Natural killer cell treated with Interleukin-12 subunit alpha and Interleukin-12 subunit beta and Interleukin-15 and Interleukin-18, amount 100 ng/mL, for 72 hours (primary cell): ENCODE measurements around the gene SINHCAF. TPM values are rescaled to one million over a fixed set of nuclear protein-coding genes. Genes with fewer than 3 reads are reported as not detected.

Experiments used
- ATAC-seq, 2 donors: fragments of 150-1000 bp; cut with Tn5 transposase in 1 of 2; sonication (Bioruptor Pico), chemical (Tn5 transposase) in 1 of 2; 2 replicates each; pipeline ENCODE4 v1.10.0; 2021
- DNase-seq: peaks from one replicate; pipeline ENCODE4 v3.0.0; 2022; ENCODE audit warnings: low spot score
- H3K27ac Mint-ChIP-seq, 2 donors: 1 replicate in 1 of 2; 2 replicates in 1 of 2; pipeline ENCODE4 v1.8.0; 2022; ENCODE audit warnings: mixed read lengths in 2 of 2, mild to moderate bottlenecking in 1 of 2, moderate library complexity in 1 of 2
- H3K27me3 Mint-ChIP-seq, 2 donors: 1 replicate in 1 of 2; 2 replicates in 1 of 2; pipeline ENCODE4 v1.8.0; 2022; ENCODE audit warnings: mixed read lengths in 2 of 2
- H3K36me3 Mint-ChIP-seq: one replicate; pipeline ENCODE4 v1.8.0; 2022; ENCODE audit warnings: mixed read lengths
- H3K4me1 Mint-ChIP-seq, 2 donors: 1 replicate in 1 of 2; 2 replicates in 1 of 2; pipeline ENCODE4 v1.8.0; 2022; ENCODE audit warnings: low read depth in 2 of 2, mixed read lengths in 2 of 2, mild to moderate bottlenecking in 1 of 2
- H3K4me3 Mint-ChIP-seq: one replicate; pipeline ENCODE4 v1.8.0; 2022; ENCODE audit warnings: mixed read lengths
- H3K9me3 Mint-ChIP-seq: 2 replicates; pipeline ENCODE4 v1.8.0; 2022; ENCODE audit warnings: mixed read lengths
- total RNA-seq, 2 donors: library from RNA; stranded (reverse); gene quantifications; one replicate each; pipeline ENCODE4 v1.2.3, GENCODE V29; 2022

The SINHCAF gene
- total RNA-seq, 2 donors from 2014 or later: 91.5 to 111 TPM

- Mint-ChIP-seq H3K9me3 (no peaks in the 10 kb centered on the region), H3K27me3 (peaks cover 19 to 24% of the 10 kb centered on the region in 2 donors), H3K4me3 (no peak overlapping the region), H3K4me1 (peaks cover 0 to 3% of the 10 kb centered on the region in 2 donors), H3K27ac (no peak overlapping the region), H3K36me3 (no peaks in the 10 kb centered on the region)
- ATAC-seq (no peak), DNase-seq (no peak)
Measured at GRCh38 chr12:31234955-31235867, 90.7 kb downstream of the SINHCAF start.

GRCh38 chr12:31234053-31234840 is 91.7 kb downstream of the SINHCAF start:
- no peak for ATAC-seq

DNA sequence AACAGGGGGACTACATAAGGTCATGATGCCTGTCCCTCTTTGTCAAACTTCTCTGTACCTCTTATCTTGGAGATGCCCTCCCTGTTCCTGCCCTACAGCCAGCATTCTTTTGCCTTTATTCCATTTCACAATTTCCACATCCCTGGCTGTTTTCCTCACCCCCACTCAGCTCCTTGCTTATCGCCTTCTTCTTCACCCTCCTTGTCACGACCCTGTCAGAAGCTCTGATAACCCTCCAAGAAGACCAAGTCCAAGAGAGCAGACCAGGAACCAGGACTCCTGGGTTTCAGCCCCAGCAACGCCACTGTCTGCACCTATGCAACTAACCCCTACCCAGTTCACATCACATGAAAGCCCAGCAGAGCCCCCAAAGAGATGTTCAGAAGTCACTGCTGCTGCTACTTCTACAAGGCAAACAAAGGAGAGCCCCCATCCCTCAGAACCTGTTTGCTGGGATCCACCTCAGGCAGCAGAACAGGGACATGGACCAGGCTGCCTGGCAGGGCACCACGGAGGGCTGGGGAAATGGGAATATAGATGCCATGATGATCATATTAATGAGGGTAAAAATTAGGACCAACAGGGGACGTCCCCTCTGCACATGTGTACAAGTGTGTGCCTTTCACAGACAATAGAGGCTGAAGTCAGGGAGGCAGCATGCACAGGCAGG is 92.8 kb downstream of the SINHCAF start:
- H3K9me3 Mint-ChIP-seq: no peaks in the 10 kb centered on the region
- no peaks in the 10 kb centered on the region for H3K4me1 Mint-ChIP-seq
- no peak for DNase-seq
- no peak for ATAC-seq
- peaks cover 17 to 23% of the 10 kb centered on the region in 2 donors for H3K27me3 Mint-ChIP-seq
- H3K27ac Mint-ChIP-seq: no peak overlapping the region
- no peaks in the 10 kb centered on the region for H3K36me3 Mint-ChIP-seq
- no peak overlapping the region for H3K4me3 Mint-ChIP-seq

More at GRCh38 chr12:31234053-31234840, 91.7 kb downstream of the SINHCAF start:
- no peak for DNase-seq
- no peak overlapping the region for H3K4me3 Mint-ChIP-seq
- H3K27me3 Mint-ChIP-seq: peaks cover 19 to 24% of the 10 kb centered on the region in 2 donors
- peaks cover 0 to 3% of the 10 kb centered on the region in 2 donors for H3K4me1 Mint-ChIP-seq
- H3K9me3 Mint-ChIP-seq: no peaks in the 10 kb centered on the region
- no peaks in the 10 kb centered on the region for H3K36me3 Mint-ChIP-seq
- no peak overlapping the region for H3K27ac Mint-ChIP-seq

GRCh38 chr12:31232361-31232965 is 93.5 kb downstream of the SINHCAF start:
- H3K27me3 Mint-ChIP-seq: peaks cover 15 to 16% of the 10 kb centered on the region in 2 donors
- no peaks in the 10 kb centered on the region for H3K36me3 Mint-ChIP-seq
- no peak overlapping the region for H3K27ac Mint-ChIP-seq
- no peak overlapping the region for H3K4me3 Mint-ChIP-seq
- DNase-seq (no peak), ATAC-seq (no peak)
- H3K4me1 Mint-ChIP-seq: no peaks in the 10 kb centered on the region
- no peaks in the 10 kb centered on the region for H3K9me3 Mint-ChIP-seq

DNA sequence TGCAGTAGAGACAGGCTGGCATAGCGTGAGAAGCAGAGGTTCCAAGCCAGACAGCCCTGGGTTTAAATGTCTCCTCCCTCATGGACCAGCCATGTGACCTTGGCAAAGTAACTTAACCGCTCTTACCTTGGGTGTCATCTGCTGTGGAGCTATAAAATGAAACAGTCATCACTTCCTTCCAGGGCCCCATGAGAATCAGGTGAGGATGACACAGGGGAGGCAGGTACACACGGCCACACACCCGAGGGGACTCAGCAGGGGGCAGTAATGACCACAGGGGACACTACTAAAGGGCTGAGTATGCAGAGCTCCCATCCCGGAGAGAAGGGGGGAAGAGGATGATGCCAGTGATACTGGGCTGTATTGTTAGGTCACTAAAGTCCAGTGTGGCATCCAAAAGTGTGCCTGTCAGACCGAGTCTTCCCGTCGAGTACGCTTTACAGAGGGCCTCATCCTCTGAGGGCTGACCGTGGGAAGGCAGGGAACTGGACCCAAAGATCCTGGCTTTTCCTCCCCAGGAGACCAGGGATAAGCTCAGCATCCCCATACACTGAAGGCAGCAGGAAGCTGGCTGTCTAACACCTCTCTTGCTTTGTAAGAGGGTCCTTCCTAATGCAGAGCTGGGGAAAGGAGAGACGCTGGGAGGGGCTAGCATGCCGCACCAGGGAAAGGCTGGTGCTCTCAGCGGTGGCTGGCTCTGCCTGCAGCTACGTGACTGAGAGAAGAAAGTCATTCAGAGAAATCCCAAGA is 94.2 kb downstream of the SINHCAF start:
- H3K36me3 Mint-ChIP-seq: no peaks in the 10 kb centered on the region
- no peak overlapping the region for H3K27ac Mint-ChIP-seq
- no peak for DNase-seq
- H3K27me3 Mint-ChIP-seq: peaks cover 8 to 9% of the 10 kb centered on the region in 2 donors
- H3K4me3 Mint-ChIP-seq: no peak overlapping the region
- H3K4me1 Mint-ChIP-seq: no peaks in the 10 kb centered on the region
- no peaks in the 10 kb centered on the region for H3K9me3 Mint-ChIP-seq
- no peak for ATAC-seq
